H1 (cell line): ENCODE measurements around the gene DGKD. TPM values are rescaled to one million over a fixed set of nuclear protein-coding genes. Genes with fewer than 3 reads are reported as not detected.

Experiments
- BCL11A ChIP-seq, 2 experiments: IDR thresholded peaks; one replicate each; pipeline ENCODE4 v1.6.1; 2011; ENCODE audit warnings: low read depth in 2 of 2, low read length in 2 of 2, mild to moderate bottlenecking in 2 of 2
- JUND ChIP-seq: IDR thresholded peaks from 2 replicates; pipeline ENCODE4 v1.6.1; 2011; ENCODE audit warnings: mild to moderate bottlenecking, improper control_type of control experiment, low read length
- RXRA ChIP-seq: IDR thresholded peaks from 2 replicates; pipeline ENCODE4 v1.6.1; 2011; ENCODE audit warnings: low read depth, mild to moderate bottlenecking, low read length, moderate library complexity; ENCODE audit not compliant: insufficient read depth
- SP1 ChIP-seq: IDR thresholded peaks from 2 replicates; pipeline ENCODE4 v1.6.1; 2011; ENCODE audit warnings: low read depth, low read length
- TAF1 ChIP-seq: IDR thresholded peaks from 2 replicates; pipeline ENCODE4 v1.6.1; 2011; ENCODE audit warnings: mild to moderate bottlenecking, low read depth, low read length
- USF2 ChIP-seq: IDR thresholded peaks from 2 replicates; pipeline ENCODE4 v1.6.1; 2011; ENCODE audit warnings: low read length, improper control_type of control experiment
- polyA plus RNA-seq, 7 experiments: library from polyadenylated mRNA; depleted of rRNA in 3 of 7; stranded (reverse) in 5 of 7; unstranded in 2 of 7; fragments of >200 nt in 5 of 7; fragments of 200-250 nt in 2 of 7; gene quantifications; 1 replicate in 5 of 7; 2 replicates in 1 of 7; 4 replicates in 1 of 7; pipeline versions ENCODE4 v1.2.1 to v1.2.3, GENCODE V29; 2011 to 2013; ENCODE audit warnings: missing spikeins in 2 of 7, mixed read lengths in 2 of 7
- total RNA-seq: library from RNA; stranded (reverse); fragmentation: NEBNext Ultra II Directional; extraction: Animal tissue kit (Norgen Biotek cat#: 25700); gene quantifications from 2 replicates; pipeline ENCODE4 v1.2.1, GENCODE V29; 2021

DGKD gene
- total and polyA plus RNA-seq, 2 of the 8 experiments (the other 6 are each of a cell fraction or from before 2014, with no cell fraction given): 7.7 to 30.9 TPM

- TF ChIP-seq JUND (no peak), SP1 (no peak), RXRA (no peak), USF2 (no peak), BCL11A (IDR thresholded peaks at IDR 0.05; ENCODE audit: low read depth in 2 of 2, low read length in 2 of 2) (no peak), TAF1 (no peak)
Observed at GRCh38 chr2:233462202-233462785, 108.0 kb downstream of the DGKD start (continued).
